H1 (cell line): ENCODE data around the gene RNF151. TPM values are rescaled to one million over a fixed set of nuclear protein-coding genes. Genes with fewer than 3 reads are reported as not detected.

Source experiments
- EZH2 ChIP-seq: fragments of 200-600 bp; sonication (generic); IDR thresholded peaks from 2 replicates; pipeline ENCODE4 v1.7.1; 2012; ENCODE audit warnings: low read depth, mild to moderate bottlenecking, moderate library complexity, low read length, inconsistent platforms; ENCODE audit not compliant: severe bottlenecking
- SRF ChIP-seq: IDR thresholded peaks from 2 replicates; pipeline ENCODE4 v1.6.1; 2011; ENCODE audit warnings: mild to moderate bottlenecking, low read depth, low read length, moderate library complexity
- polyA plus RNA-seq, 7 experiments: library from polyadenylated mRNA; depleted of rRNA in 3 of 7; stranded (reverse) in 5 of 7; unstranded in 2 of 7; fragments of >200 nt in 5 of 7; fragments of 200-250 nt in 2 of 7; gene quantifications; 1 replicate in 5 of 7; 2 replicates in 1 of 7; 4 replicates in 1 of 7; pipeline versions ENCODE4 v1.2.1 to v1.2.3, GENCODE V29; 2011 to 2013; ENCODE audit warnings: missing spikeins in 2 of 7, mixed read lengths in 2 of 7
- total RNA-seq: library from RNA; stranded (reverse); fragmentation: NEBNext Ultra II Directional; extraction: Animal tissue kit (Norgen Biotek cat#: 25700); gene quantifications from 2 replicates; pipeline ENCODE4 v1.2.1, GENCODE V29; 2021
- TF ChIP-seq, protein P1 (sequence below): fragments of 300-600 bp; sonication (generic); IDR thresholded peaks from 2 replicates; pipeline ENCODE4 v1.7.1; 2012; ENCODE audit warnings: low read length, moderate library complexity, mild to moderate bottlenecking, inconsistent platforms; ENCODE audit not compliant: insufficient replicate concordance
- TF ChIP-seq, protein P2 (sequence below): IDR thresholded peaks from 2 replicates; pipeline ENCODE4 v1.6.1; 2012; ENCODE audit warnings: low read length, inconsistent platforms
- TF ChIP-seq, protein P3 (sequence below): IDR thresholded peaks from 2 replicates; pipeline ENCODE4 v1.6.1; 2012; ENCODE audit warnings: inconsistent platforms
- TF ChIP-seq, protein P4 (sequence below): IDR thresholded peaks from 2 replicates; pipeline ENCODE4 v1.6.1; 2012; ENCODE audit warnings: inconsistent platforms

RNF151 gene
- total and polyA plus RNA-seq, 2 of the 8 experiments (the other 6 are each of a cell fraction or from before 2014, with no cell fraction given), result not detected

DNA sequence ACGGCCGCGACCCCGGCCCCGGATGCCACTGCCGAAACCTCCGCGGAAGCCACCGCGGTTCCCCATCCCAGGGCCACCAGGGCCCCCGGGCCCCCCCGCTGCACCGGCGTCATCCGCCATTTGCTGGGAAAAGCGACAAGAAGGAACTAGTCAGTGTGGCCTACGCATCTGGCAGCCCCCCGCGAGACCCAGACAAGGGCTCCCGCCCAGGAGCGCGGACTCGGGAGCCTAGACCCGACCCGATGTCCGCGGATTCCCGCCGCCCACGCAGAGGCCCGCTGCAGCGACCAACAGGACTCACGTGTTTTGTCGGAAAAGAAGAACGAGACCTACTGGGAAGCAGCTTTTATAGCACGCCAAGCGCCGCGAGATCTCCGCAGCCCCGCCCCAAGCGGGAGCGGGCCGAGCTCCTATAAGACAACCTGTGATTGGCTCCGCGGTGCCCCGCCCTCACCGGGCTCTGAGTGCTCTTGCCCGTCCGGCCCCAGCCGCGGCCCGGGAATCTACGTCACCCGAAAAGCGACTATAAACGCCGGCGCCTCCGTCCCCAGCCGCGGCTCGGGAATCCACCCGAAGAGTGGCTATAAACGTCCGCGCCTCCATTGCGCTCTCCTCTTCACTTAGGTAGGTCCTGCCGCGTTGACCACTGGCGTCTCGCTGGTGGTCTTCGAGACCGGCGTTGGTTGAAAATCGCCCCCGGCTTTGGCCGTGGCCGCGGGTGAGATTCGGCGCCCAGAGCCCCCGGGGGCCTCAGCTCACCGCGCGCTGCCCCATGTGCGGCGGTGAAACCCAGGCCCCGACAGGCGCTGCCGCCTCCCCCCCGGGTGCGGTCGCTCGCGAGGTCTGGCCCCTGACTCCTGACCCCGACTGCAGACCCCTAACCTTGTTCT, 1.9 kb upstream of the RNF151 start, which contains the start of gene RPS2 (continued):
- TF ChIP-seq, protein P1, sequence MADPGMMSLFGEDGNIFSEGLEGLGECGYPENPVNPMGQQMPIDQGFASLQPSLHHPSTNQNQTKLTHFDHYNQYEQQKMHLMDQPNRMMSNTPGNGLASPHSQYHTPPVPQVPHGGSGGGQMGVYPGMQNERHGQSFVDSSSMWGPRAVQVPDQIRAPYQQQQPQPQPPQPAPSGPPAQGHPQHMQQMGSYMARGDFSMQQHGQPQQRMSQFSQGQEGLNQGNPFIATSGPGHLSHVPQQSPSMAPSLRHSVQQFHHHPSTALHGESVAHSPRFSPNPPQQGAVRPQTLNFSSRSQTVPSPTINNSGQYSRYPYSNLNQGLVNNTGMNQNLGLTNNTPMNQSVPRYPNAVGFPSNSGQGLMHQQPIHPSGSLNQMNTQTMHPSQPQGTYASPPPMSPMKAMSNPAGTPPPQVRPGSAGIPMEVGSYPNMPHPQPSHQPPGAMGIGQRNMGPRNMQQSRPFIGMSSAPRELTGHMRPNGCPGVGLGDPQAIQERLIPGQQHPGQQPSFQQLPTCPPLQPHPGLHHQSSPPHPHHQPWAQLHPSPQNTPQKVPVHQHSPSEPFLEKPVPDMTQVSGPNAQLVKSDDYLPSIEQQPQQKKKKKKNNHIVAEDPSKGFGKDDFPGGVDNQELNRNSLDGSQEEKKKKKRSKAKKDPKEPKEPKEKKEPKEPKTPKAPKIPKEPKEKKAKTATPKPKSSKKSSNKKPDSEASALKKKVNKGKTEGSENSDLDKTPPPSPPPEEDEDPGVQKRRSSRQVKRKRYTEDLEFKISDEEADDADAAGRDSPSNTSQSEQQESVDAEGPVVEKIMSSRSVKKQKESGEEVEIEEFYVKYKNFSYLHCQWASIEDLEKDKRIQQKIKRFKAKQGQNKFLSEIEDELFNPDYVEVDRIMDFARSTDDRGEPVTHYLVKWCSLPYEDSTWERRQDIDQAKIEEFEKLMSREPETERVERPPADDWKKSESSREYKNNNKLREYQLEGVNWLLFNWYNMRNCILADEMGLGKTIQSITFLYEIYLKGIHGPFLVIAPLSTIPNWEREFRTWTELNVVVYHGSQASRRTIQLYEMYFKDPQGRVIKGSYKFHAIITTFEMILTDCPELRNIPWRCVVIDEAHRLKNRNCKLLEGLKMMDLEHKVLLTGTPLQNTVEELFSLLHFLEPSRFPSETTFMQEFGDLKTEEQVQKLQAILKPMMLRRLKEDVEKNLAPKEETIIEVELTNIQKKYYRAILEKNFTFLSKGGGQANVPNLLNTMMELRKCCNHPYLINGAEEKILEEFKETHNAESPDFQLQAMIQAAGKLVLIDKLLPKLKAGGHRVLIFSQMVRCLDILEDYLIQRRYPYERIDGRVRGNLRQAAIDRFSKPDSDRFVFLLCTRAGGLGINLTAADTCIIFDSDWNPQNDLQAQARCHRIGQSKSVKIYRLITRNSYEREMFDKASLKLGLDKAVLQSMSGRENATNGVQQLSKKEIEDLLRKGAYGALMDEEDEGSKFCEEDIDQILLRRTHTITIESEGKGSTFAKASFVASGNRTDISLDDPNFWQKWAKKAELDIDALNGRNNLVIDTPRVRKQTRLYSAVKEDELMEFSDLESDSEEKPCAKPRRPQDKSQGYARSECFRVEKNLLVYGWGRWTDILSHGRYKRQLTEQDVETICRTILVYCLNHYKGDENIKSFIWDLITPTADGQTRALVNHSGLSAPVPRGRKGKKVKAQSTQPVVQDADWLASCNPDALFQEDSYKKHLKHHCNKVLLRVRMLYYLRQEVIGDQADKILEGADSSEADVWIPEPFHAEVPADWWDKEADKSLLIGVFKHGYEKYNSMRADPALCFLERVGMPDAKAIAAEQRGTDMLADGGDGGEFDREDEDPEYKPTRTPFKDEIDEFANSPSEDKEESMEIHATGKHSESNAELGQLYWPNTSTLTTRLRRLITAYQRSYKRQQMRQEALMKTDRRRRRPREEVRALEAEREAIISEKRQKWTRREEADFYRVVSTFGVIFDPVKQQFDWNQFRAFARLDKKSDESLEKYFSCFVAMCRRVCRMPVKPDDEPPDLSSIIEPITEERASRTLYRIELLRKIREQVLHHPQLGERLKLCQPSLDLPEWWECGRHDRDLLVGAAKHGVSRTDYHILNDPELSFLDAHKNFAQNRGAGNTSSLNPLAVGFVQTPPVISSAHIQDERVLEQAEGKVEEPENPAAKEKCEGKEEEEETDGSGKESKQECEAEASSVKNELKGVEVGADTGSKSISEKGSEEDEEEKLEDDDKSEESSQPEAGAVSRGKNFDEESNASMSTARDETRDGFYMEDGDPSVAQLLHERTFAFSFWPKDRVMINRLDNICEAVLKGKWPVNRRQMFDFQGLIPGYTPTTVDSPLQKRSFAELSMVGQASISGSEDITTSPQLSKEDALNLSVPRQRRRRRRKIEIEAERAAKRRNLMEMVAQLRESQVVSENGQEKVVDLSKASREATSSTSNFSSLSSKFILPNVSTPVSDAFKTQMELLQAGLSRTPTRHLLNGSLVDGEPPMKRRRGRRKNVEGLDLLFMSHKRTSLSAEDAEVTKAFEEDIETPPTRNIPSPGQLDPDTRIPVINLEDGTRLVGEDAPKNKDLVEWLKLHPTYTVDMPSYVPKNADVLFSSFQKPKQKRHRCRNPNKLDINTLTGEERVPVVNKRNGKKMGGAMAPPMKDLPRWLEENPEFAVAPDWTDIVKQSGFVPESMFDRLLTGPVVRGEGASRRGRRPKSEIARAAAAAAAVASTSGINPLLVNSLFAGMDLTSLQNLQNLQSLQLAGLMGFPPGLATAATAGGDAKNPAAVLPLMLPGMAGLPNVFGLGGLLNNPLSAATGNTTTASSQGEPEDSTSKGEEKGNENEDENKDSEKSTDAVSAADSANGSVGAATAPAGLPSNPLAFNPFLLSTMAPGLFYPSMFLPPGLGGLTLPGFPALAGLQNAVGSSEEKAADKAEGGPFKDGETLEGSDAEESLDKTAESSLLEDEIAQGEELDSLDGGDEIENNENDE, result no peak
- peak; percentile 48; the same call in 1 of the 2 replicates for TF ChIP-seq SRF
- TF ChIP-seq EZH2, result no peak
- TF ChIP-seq, protein P2, sequence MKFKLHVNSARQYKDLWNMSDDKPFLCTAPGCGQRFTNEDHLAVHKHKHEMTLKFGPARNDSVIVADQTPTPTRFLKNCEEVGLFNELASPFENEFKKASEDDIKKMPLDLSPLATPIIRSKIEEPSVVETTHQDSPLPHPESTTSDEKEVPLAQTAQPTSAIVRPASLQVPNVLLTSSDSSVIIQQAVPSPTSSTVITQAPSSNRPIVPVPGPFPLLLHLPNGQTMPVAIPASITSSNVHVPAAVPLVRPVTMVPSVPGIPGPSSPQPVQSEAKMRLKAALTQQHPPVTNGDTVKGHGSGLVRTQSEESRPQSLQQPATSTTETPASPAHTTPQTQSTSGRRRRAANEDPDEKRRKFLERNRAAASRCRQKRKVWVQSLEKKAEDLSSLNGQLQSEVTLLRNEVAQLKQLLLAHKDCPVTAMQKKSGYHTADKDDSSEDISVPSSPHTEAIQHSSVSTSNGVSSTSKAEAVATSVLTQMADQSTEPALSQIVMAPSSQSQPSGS, result peak; percentile 51; the same call in 1 of the 2 replicates
- TF ChIP-seq, protein P3, sequence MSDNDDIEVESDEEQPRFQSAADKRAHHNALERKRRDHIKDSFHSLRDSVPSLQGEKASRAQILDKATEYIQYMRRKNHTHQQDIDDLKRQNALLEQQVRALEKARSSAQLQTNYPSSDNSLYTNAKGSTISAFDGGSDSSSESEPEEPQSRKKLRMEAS, result peak; percentile 78
- TF ChIP-seq, protein P4, sequence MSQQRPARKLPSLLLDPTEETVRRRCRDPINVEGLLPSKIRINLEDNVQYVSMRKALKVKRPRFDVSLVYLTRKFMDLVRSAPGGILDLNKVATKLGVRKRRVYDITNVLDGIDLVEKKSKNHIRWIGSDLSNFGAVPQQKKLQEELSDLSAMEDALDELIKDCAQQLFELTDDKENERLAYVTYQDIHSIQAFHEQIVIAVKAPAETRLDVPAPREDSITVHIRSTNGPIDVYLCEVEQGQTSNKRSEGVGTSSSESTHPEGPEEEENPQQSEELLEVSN, result peak; percentile 17; the same call in 1 of the 2 replicates
